SKM-1 treated with dmso at 0.1 percent for 144 hours (cell line): ENCODE results near the gene PLEKHG5.

ENCODE experiments used
- DNase-seq: peaks from one replicate; lab custom pipeline; 2025; ENCODE audit not compliant: unreplicated experiment; lab: John Stamatoyannopoulos, UW

The PLEKHG5 gene, protein sequence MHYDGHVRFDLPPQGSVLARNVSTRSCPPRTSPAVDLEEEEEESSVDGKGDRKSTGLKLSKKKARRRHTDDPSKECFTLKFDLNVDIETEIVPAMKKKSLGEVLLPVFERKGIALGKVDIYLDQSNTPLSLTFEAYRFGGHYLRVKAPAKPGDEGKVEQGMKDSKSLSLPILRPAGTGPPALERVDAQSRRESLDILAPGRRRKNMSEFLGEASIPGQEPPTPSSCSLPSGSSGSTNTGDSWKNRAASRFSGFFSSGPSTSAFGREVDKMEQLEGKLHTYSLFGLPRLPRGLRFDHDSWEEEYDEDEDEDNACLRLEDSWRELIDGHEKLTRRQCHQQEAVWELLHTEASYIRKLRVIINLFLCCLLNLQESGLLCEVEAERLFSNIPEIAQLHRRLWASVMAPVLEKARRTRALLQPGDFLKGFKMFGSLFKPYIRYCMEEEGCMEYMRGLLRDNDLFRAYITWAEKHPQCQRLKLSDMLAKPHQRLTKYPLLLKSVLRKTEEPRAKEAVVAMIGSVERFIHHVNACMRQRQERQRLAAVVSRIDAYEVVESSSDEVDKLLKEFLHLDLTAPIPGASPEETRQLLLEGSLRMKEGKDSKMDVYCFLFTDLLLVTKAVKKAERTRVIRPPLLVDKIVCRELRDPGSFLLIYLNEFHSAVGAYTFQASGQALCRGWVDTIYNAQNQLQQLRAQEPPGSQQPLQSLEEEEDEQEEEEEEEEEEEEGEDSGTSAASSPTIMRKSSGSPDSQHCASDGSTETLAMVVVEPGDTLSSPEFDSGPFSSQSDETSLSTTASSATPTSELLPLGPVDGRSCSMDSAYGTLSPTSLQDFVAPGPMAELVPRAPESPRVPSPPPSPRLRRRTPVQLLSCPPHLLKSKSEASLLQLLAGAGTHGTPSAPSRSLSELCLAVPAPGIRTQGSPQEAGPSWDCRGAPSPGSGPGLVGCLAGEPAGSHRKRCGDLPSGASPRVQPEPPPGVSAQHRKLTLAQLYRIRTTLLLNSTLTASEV

DNA sequence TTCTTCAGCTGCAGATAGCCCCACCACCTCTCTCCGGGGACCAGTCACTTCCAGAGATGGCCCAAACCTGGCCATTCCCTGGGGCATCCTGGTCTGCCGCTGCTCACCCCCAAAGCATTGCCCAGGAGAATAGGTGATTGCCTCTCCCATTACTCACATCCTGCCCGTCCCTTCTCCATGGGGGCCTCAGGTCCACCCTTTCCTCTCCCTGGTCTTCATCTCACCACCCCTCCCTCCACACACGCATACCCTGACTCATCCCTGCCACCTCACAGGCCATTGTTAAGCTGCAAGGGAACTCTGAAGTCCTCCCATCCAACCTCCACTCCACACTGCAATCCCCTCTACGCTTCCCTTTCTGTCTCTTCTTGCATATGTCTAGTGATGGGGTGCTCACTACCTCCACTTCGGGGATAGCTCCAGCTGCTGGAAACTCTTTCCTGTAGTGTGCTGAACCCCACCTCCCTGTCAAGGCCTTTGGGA is at the start of gene PLEKHG5:
Gene PLEKHG5, minus strand, starts transcription at position 188 of the 483 bp plus-strand sequence. CDS start 14,096 bp downstream, outside the sequence.
- DNase-seq: no peak

- DNase-seq: no peak
Observed at GRCh38 chr1:6538956-6539355, 47.5 kb upstream of the PLEKHG5 start.

- no peak for DNase-seq
Observed at GRCh38 chr1:6536291-6536690, 44.8 kb upstream of the PLEKHG5 start.

- no peak for DNase-seq
Observed at GRCh38 chr1:6535214-6535613, 43.7 kb upstream of the PLEKHG5 start.

DNA sequence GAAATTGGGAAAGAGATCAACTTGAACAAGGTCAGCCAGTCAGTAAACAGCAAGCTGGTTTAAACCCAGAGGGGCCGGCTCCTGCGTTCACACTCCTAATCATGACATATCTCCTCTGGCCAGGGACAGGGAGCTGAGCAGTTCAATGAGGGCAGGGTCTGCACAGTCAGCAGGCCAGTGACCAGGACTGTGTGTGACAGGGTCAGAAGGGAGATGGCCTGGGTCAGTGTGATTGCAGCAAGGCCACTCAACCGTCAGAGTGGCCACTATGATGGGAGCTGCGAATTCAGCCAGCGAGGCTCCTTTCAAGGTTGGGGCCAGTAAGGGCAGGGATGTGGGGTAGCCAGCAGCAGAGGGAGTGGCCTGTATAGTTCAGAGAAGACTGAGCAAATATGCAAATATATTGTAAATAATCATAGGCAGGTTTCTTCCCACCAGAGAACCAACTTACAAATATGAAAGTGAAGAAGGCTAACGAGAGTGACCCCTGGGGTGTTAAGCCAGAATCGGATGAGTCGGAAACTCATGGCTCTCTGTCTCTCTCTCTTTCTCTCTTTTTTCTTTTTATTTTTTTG is 42.9 kb upstream of the PLEKHG5 start:
- DNase-seq: no peak

- DNase-seq: no peak
Observed at GRCh38 chr1:6531996-6532395, 40.5 kb upstream of the PLEKHG5 start.

GRCh38 chr1:6530504-6531160 is 39.2 kb upstream of the PLEKHG5 start:
- no peak for DNase-seq

GRCh38 chr1:6528492-6528891 is 37.0 kb upstream of the PLEKHG5 start:
- DNase-seq: no peak

GRCh38 chr1:6526316-6526715 is 34.8 kb upstream of the PLEKHG5 start:
- DNase-seq: no peak

GRCh38 chr1:6523566-6523965 is 32.1 kb upstream of the PLEKHG5 start:
- peak; percentile 46 for DNase-seq

- DNase-seq: no peak
Observed at GRCh38 chr1:6521536-6521935, 30.1 kb upstream of the PLEKHG5 start.

- DNase-seq: no peak
Observed at GRCh38 chr1:6519935-6520671, 28.6 kb upstream of the PLEKHG5 start.

- DNase-seq: no peak
Observed at GRCh38 chr1:6519491-6519934, 28.0 kb upstream of the PLEKHG5 start.

DNA sequence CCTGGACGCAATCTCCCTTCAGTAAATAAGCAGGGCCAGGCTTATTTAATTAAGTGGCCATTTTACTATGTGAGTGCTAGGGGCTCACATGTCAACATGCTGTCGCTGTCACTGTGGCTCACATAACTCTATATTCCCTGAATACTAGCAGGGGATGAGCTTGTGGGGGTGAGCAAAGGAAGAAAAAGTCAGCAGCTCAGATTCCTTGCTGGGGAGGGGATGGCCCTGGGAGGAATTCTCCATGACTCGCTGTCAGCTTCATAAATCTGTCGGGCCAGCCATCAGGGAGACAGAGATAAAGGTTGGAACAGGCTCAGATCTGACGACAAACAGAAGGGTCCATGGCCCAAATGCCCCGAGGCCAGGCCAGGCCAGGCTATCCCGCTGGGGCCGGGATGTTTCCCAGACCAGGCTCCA is 26.0 kb upstream of the PLEKHG5 start:
- no peak for DNase-seq

DNA sequence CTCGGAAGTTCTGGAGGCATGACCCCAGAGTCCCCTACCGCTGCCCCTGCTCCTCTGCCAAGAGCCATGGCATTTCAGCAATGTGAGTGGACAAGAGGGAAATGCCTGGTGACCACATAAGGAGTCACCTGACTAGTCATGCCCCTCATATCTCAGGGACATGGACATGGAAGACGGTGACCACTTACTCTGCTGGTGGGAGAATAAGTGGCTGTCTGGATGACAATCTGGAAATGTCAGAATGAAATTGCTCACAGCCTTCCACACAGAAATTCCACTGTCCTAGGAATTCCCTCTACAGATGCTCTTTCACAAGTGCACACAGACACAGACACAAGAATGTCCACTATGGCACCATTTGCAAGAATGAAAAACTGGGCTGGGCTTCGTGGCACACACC is 24.3 kb upstream of the PLEKHG5 start:
- DNase-seq: no peak

DNA sequence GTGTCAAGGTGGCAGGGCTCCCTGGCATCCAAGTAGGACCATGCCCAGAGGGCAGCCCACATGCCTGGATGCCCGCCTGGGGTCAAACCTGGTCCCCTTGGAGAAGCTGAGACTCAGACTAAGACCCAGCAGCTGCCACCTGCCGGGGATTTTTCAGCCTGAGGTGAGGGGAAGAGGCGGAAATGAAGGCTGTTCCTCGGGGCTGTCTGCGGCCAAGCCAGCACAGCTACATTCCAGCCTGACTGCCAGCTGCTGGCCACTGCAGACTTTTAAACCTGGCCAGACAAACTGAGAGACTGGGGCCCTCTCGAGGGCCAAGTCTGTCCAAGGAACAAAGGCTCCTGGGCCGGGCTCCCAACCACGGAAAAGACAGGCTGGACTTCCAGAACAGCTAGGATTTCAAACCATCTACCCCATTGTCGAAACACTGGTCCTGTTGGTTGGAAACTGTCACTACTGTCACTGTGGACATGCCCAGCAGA is 21.9 kb upstream of the PLEKHG5 start:
- no peak for DNase-seq

- no peak for DNase-seq
Observed at GRCh38 chr1:6512908-6513280, 21.4 kb upstream of the PLEKHG5 start.

GRCh38 chr1:6512245-6512907 is 20.9 kb upstream of the PLEKHG5 start:
- DNase-seq: no peak

GRCh38 chr1:6511561-6512244 is 20.2 kb upstream of the PLEKHG5 start:
- DNase-seq: no peak
